Uterus (tissue), 2 donors: ENCODE data around the gene MAGEA9.
"Not testable (repeated sequence)": the region's sequence is repeated elsewhere in the genome, so short reads cannot be mapped to it uniquely, and the experiment has no call there.

ENCODE experiments used
- CTCF ChIP-seq, 4 experiments: fragments of 200-600 bp in 2 of 4; fragments of 450-650 bp in 2 of 4; sonication (generic) in 2 of 4; IDR thresholded peaks; one replicate each; pipeline ENCODE4 v1.5.1; 2016 to 2019; ENCODE audit warnings: antibody characterized with exemption in 4 of 4, mild to moderate bottlenecking in 2 of 4, moderate library complexity in 1 of 4
- POLR2A ChIP-seq, 2 donors: fragments of 450-650 bp; IDR thresholded peaks; one replicate each; pipeline ENCODE4 v1.6.1; 2016; ENCODE audit warnings: antibody characterized with exemption in 2 of 2, mild to moderate bottlenecking in 1 of 2, moderate library complexity in 1 of 2

- not testable (repeated sequence) for TF ChIP-seq CTCF, POLR2A (IDR thresholded peaks at IDR 0.05)
Measured at GRCh38 chrX:149777999-149778398, 3.7 kb upstream of the MAGEA9 start.
